ENCODE results near the gene ADCK1.

DNA sequence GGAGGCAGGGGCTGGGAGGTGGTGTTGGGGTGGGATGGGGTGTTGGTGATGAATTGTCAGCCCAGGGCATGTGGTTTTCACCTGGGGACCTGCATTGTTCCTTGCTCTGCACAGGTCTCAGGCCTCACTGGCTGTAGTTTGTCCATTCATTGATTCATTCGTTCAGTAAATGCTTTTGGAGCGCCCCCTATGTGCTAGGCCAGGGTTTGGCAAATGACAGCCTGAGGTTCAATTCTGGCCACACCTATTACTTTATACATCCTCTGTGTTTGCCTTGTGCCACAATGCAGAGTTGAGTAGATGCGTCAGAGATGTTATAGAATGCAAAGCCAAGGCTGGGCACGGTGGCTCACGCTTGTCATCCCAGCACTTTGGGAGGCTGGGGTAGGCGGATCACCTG, 4.7 kb downstream of the ADCK1 start:
- TF ChIP-seq POLR2AphosphoS5 (IDR thresholded peaks at IDR 0.05; ENCODE audit: insufficient read depth in 1 of 2, low read depth in 1 of 2) (no peak), POLR2A (IDR thresholded peaks at IDR 0.05) (no peak)

Data from vagina (tissue), 2 donors.